GM12874 (cell line): Measurements from ENCODE around the gene NOTCH1.

Source experiments
- TF ChIP-seq, protein P1 (sequence below): IDR thresholded peaks from 2 replicates; pipeline ENCODE4 v1.5.1; 2011; ENCODE audit warnings: low read depth, mild to moderate bottlenecking, control low read depth, low read length, moderate library complexity; ENCODE audit not compliant: insufficient read depth

NOTCH1 gene

DNA sequence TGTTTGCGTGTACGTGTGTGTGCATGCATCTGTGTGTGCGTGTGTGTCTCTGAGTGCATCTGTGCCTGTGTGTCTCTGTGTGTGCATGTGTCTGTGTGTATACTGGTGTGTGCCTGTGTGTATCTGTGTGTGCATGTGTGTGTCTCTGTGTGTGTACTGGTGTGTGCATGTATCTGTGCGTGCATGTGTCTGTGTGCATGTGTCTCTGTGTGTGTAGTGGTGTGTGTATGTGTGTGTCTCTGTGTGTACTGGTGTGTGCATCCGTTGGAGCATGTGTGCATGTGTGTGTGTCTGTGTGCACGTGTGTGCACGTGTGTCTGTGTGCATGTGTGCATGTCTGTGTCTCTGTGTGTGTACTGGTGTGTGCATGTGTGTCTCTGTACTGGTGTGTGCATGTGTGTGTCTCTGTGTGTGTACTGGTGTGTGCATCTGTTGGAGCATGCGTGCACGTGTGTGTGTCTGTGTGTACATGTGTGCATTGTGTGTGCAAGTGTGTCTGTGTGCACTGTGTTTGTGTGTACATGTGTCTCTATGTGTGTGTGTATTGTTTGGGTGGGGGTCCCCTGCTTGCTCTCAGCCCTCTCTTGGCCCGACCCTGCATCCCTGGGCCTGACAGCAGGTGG, 23.8 kb upstream of the NOTCH1 start:
- TF ChIP-seq, protein P1, sequence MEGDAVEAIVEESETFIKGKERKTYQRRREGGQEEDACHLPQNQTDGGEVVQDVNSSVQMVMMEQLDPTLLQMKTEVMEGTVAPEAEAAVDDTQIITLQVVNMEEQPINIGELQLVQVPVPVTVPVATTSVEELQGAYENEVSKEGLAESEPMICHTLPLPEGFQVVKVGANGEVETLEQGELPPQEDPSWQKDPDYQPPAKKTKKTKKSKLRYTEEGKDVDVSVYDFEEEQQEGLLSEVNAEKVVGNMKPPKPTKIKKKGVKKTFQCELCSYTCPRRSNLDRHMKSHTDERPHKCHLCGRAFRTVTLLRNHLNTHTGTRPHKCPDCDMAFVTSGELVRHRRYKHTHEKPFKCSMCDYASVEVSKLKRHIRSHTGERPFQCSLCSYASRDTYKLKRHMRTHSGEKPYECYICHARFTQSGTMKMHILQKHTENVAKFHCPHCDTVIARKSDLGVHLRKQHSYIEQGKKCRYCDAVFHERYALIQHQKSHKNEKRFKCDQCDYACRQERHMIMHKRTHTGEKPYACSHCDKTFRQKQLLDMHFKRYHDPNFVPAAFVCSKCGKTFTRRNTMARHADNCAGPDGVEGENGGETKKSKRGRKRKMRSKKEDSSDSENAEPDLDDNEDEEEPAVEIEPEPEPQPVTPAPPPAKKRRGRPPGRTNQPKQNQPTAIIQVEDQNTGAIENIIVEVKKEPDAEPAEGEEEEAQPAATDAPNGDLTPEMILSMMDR: no peak

DNA sequence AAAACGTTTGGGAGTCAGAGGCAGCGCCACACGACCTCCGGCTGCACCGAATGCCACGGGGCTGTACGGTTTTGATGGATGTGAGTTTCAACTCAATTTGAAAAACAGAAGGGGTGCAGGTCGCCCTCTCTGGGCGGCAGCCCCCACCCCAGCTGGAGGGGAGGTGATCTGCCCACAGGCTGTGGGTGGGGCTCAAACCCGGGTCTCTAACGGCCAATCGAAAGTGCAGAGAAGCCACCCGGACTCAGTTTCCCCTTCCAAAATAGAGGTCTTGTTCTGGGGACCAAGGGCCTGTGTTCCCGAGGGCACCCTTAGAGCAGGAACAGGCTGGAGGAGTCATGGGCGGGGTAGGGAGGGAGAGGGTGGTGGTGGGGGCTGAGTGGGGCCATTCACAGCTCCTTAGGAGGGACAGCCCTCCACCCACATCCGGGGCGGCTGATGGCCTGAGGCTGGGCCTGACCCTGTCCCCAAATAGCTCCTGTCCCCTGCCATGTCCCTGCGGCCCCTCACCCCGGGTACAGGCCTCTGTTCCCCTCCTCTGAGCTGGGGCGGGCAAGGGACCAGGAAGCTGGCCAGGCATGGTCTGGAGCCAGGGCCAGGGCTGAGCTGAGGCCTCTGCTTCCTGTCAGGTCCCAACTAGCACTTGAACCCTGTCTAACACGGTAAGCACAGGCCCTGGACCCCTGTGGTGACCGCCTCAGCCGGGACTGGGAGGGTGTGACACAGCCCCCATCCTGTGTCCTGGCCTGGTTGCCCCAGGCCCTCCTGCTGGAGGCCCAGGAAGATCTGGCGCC, 22.6 kb upstream of the NOTCH1 start:
- TF ChIP-seq, protein P1: no peak

DNA sequence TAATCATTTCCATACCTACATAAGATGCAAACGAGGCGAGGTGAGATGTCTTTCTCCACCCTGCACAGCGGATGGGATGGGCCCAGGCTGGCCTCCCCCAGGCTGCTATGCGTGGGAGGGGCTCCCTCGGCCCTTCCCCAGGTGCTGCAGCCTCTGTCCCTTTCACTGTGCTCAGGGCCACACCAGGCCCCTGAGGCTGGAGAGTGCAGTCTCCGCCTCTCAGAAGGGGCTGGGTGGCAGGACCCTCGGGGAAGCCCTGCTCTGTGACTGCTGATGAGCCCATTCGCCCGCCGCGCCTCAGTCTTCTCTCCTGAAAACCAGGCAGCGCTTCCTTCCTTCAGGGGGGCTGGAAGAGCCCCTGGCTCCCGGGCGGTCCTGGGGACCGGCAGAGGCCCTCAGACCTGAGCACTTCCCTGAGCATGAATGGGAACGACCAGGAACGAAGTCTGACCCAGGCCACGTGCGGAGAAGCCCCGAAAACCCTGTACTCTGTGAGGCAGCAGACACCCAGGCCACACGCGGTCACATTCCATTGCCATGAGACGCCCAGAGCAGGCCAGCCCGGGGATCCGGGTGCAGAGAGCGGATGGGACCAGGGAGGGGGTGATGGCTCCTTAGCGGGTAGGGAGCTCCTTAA, 21.9 kb upstream of the NOTCH1 start:
- TF ChIP-seq, protein P1: no peak

DNA sequence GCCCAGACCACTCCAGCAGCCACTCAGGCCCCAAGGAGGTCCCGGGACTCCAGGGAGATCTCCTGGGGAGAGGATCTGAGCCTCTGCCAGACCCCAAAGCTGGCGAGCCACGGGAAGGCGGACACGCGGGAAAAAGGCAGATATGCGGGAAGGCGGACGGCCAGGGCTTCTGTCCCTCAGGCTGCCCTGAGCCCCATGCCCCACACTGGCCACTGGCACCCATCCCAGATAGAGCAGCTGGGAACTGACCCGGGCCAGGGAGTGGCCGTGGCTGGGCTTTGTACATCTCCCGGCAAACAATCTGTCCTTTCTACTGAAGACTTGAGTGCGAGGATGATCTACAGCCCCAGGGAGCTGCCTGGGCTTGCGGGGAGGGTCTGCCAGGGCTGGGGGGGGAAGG, 21.1 kb upstream of the NOTCH1 start:
- TF ChIP-seq, protein P1: no peak

DNA sequence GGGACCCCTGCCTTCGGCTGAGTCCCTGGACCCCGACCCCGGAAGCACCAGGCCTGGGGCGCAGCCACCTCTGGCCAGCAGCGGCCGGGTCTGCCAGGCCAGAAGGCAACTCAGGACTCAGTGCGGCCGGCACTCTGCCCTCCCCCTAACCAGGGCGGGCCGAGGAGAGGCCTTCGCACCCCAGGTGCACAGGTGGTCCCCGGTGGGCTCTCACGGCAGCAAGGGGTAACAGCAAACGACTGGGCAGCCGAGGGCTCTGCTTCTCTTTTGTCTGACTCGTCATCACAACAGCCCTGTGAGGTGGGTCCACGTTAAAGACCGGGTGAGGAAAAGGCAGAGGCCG, 20.7 kb upstream of the NOTCH1 start:
- TF ChIP-seq, protein P1: no peak

DNA sequence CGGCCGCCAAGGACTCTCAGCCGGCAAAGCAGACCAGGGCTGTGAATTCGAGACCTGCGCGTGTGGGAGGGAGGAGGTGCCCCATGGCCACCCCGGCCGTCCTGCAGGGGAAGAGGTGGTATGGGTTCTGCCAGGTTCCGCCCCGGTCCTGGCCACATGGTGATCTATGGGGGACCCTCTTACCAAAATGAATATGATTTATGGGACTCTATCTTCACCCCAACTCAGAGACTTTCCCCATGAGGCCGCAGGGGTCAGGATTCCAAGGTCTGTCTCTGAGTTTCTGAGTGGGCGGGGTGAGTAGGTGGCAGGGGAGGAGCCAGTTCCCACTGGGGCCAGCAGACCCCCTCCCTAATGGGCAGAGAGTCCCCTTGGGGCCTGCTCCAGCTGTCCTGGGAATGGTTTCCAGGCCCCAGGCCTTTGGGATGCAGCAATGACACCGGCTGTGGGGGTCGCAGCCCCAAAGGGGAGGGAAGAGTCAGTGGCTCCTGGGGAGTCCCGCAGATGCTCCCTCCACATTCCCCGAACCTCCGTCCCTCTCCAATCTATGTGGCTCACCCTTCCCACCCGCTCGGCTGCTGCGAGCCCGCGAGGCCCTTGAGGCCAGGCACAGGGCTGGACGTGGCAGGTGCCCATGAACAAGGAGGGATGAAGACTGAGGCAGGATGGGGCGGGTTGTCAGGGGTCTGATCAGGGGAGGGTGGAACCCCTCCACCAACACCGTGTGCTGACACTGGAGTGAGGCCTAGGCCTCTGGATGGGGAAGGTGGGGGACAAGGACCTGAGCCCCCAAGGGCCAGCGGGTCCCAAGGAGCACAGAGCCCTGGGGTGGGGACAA, 20.1 kb upstream of the NOTCH1 start:
- TF ChIP-seq, protein P1: no peak

DNA sequence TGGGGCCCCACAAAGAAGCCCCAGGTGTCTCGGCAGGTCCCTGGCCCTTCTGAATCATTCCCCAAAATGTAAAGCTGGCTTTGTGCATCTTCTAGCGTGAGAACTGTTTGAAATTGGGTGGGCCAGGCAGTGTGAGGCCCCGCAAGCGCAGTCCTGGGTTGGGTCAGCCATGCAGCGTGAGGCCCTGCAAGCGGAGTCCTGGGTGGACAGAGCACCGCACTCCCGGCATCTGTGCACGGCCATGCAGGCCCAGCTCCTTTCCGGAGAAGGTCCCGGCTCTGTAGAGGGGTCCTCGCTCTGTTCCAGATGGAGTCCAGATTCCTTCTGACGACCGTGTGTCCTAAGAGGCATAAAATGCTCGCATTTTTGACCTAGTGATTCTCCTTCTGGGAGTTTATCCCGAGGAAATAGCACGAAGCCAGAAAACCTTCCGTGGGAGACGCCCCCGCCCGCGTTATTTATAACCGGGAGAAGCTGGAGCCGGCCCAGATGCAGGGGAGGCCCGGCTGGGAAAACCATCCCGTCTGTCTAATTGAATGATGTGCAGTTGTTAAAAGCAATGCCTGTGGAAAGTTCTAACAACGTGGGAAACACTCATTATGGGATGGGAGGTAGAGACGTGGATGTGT, 19.4 kb upstream of the NOTCH1 start:
- TF ChIP-seq, protein P1: no peak
